HG03066 (cell line): Measurements from ENCODE around the gene SERPINA1.

ENCODE experiments used
- ATAC-seq: cut with Tn5 transposase; IDR thresholded peaks from one replicate; pipeline ENCODE4 v1.9.1; 2021; ENCODE audit warnings: low read depth; ENCODE audit not compliant: unreplicated experiment

Gene SERPINA1

DNA sequence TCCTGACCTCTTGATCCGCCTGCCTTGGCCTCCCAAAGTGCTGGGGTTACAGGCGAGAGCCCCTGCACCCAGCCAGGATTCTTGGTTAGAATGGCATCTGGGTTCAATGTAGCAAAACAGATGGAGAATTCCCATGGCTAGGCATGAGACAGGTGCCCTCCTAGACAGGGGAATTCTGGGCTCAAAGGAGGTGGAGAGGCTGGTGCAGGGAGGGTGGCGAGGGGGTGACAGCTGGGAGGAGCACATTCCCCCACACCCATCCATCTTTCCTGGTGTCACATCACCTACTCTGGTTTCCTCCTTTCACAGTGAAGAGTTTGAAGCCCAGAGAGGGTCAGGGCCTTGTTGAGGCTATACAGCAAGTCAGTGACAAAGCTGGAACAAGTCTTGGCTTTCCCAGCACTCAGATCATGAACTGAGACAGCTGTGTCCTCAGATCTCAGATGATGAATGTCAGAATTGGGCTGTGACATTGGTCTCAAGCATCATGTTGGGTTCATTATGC, 2.8 kb downstream of the SERPINA1 start:
- no peak for ATAC-seq

DNA sequence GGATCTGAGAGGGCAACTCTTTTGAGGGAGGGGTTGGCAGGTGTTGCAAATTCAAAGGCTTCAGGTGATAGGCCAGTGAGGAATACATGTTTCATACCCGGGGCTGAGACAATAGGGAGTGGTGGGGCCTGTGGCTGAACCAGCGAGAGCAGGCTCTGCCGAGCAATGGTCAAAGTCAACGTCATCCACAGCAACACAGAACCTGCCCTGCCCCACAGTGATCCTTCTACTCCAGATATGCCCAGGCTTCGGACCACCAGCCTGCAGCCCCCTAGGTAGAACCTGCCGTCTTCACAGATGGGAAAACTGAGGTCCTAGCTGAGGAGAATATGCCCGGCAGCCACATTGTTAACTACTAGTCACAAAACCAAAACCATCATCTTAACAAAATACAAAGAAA, 4.1 kb downstream of the SERPINA1 start:
- ATAC-seq: no peak

DNA sequence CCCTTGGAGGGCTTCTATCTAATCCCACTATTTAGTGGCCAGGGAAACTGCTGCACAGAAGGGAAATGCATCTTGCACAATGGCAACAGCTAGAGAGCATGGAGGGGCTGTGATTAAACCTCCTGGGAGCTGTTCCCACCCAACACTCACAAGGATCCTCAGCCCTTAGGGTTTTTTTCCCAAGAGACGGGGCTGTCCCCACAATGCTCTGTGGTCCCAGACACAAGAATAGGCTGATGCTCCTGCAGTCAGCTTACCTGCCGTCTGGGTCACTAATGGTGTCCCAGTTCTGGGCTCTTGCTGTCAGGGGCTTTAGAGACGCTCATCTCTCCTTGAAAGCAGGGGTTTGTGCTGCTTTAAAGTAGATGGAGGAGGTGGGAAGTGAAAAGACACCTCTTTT, 4.6 kb downstream of the SERPINA1 start:
- no peak for ATAC-seq

DNA sequence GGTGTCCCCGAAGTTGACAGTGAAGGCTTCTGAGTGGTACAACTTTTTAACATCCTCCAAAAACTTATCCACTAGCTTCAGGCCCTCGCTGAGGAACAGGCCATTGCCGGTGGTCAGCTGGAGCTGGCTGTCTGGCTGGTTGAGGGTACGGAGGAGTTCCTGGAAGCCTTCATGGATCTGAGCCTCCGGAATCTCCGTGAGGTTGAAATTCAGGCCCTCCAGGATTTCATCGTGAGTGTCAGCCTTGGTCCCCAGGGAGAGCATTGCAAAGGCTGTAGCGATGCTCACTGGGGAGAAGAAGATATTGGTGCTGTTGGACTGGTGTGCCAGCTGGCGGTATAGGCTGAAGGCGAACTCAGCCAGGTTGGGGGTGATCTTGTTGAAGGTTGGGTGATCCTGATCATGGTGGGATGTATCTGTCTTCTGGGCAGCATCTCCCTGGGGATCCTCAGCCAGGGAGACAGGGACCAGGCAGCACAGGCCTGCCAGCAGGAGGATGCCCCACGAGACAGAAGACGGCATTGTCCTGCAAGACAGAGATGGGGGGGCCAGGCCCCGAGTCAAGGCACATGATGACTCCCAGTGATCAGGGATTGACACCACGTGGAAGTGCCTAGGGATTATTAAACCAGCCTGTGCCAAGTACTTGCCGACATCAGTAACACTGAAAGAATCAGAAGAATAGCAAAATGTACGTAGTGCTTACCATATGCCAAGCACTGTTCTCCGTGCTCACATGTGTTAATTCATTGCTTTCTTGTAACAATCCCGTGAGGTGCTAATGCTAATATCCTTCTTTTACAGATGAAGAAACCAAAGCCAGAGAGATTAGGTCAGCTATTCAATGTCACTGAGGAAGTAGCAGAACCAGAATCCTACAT, 5.4 kb downstream of the SERPINA1 start:
- ATAC-seq: no peak

DNA sequence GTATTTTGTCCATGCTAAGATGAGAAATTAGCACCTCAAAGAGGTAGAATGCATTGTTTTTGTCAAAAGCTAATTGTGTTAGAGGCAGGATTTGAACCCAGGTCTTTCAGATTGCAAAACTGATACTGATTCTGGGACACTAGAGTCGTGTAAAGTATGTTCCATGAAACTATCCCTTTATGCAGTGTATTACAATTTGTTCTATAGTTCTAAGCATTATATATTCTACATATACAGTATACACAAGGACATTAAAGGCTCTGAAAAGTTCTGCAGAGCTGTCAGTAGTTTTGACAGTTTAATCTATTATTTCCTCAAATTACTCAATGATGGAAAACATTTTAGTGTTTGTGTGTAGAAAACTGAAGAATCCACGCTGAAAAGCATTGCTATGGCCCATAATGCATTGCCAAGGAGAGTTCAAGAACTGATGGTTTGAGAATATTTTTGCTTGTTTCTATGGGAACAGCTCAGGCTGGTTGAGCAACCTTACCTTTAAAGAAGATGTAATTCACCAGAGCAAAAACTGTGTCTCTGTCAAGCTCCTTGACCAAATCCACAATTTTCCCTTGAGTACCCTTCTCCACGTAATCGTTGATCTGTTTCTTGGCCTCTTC, 6.2 kb downstream of the SERPINA1 start:
- no peak for ATAC-seq

DNA sequence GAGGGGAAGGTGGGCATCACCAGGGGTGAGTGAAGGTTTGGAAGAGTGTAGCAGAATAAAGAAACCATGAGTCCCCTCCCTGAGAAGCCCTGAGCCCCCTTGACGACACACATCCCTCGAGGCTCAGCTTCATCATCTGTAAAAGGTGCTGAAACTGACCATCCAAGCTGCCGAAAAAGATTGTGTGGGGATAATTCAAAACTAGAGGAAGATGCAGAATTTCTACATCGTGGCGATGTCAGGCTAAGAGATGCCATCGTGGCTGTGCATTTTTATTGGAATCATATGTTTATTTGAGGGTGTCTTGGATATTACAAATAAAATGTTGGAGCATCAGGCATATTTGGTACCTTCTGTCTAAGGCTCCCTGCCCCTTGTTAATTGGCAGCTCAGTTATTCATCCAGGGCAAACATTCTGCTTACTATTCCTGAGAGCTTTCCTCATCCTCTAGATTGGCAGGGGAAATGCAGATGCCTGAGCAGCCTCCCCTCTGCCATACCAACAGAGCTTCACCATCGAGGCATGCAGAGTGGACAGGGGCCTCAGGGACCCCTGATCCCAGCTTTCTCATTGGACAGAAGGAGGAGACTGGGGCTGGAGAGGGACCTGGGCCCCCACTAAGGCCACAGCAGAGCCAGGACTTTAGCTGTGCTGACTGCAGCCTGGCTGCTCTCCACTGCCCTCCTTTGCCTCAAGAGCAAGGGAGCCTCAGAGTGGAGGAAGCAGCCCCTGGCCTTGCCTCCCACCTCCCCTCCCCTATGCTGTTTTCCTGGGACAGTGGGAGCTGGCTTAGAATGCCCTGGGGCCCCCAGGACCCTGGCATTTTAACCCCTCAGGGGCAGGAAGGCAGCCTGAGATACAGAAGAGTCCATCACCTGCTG, 7.0 kb downstream of the SERPINA1 start:
- no peak for ATAC-seq

DNA sequence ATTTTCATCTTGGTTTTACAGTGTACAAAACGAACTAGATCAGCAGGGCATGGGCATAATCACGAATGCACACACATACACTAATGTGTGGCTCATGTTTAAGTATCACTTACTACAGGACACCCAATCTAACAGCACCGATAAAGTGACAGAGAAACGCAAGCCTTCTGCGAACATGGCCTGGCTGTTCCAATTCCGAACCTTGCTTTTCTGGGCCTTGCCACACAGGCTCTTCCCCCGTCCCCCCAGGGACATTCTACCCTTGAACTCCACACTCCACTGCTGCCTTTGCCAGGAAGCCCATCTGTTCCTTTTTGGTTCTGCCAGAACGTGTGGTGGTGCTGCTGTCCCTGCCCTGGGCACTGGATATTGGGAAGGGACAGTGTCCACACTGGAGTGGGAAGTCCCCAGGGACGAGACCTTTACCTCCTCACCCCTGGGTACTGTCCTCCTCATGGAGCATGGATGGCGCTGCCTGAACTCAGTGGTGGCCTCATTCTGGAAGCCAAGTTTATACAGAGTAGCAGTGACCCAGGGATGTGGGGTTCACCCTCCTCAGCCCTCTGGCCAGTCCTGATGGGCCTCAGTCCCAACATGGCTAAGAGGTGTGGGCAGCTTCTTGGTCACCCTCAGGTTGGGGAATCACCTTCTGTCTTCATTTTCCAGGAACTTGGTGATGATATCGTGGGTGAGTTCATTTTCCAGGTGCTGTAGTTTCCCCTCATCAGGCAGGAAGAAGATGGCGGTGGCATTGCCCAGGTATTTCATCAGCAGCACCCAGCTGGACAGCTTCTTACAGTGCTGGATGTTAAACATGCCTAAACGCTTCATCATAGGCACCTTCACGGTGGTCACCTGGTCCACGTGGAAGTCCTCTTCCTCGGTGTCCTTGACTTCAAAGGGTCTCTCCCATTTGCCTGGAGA, 7.9 kb downstream of the SERPINA1 start:
- no peak for ATAC-seq

DNA sequence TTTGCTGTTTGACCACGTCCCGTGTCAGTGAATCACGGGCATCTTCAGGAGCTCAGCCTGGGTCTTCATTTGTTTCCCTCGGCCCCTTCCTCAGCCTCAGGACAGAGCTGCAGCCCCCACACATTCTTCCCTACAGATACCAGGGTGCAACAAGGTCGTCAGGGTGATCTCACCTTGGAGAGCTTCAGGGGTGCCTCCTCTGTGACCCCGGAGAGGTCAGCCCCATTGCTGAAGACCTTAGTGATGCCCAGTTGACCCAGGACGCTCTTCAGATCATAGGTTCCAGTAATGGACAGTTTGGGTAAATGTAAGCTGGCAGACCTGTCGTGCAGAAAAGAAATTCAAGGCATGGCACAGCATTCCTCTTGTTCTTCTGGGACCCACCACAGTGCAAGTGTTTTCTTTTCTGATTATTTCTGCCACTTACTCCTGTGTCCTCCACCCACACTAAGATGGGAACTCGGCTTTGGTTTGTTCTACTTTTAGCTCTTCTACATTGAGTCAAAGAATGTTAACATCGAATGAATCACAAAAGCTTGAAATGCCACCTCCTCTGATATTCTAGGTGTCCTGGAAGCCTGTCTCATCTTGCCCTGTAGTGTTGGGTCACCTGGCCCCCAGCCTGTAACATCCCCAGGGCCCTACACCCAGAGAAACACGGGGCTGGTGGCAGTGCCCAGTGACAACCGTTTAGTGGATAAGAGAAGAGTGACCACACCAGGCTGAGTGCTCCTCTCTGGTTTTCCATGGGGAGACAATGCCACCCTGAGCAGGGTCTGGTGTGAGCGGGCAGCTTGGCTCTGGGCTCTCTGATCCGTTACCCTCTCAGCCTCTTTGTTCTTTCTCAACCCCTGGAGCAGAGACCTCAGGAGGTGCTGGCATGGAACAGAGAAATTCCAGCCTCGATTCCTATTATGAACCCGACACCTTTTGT, 8.8 kb downstream of the SERPINA1 start:
- ATAC-seq: no peak

DNA sequence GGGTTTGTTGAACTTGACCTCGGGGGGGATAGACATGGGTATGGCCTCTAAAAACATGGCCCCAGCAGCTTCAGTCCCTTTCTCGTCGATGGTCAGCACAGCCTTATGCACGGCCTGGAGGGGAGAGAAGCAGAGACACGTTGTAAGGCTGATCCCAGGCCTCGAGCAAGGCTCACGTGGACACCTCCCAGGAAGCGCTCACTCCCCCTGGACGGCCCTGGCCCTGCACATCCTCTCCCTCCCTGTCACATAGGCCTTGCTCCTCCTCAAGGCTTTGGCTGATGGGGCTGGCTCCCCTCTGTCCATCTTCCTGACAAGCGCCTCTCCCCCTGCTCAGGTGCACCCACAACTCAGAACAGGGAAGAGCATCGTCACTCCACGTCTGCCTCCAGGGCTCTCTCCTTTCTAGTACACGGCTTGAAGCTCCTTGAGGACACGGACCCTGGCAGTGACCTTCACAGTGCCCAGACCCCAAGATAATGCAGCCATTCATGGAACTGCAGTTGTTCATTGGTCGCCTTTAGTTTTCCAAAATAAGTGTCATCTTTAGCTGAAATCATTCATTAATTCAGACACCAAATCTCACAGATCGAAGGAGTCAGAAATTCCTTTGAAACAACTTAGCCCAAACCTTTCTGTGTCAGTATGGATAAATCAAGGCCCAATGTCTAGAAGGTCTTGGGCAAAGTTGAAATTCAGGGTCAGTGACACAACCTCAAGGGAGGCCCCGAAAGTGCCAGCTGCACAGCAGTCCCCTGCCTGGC, 9.7 kb downstream of the SERPINA1 start:
- no peak for ATAC-seq

DNA sequence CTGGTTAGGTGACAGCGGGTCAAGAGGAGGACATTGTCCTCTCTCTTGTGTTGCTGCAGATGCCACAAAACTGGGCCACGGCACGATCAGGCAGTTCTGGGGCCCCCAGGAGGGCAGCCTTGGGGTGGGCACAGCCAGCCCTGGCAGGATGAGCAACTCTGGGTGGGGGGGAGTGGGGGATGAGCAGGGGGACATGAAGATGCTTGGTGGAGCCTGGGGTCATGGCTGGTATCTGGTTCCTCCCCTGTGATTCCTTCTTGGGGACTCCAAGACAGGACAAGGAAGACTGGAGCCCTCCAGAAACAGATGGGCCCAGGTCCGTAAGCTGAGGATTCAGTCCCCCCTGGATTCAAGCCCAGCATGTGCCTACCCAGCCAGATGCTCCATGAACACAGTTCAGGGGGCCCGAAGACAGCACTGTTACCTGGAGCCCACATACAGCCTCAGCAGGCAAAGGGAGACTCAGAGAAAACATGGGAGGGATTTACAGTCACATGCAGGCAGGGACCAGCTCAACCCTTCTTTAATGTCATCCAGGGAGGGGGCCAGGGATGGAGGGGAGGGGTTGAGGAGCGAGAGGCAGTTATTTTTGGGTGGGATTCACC, 10.4 kb downstream of the SERPINA1 start:
- no peak for ATAC-seq

DNA sequence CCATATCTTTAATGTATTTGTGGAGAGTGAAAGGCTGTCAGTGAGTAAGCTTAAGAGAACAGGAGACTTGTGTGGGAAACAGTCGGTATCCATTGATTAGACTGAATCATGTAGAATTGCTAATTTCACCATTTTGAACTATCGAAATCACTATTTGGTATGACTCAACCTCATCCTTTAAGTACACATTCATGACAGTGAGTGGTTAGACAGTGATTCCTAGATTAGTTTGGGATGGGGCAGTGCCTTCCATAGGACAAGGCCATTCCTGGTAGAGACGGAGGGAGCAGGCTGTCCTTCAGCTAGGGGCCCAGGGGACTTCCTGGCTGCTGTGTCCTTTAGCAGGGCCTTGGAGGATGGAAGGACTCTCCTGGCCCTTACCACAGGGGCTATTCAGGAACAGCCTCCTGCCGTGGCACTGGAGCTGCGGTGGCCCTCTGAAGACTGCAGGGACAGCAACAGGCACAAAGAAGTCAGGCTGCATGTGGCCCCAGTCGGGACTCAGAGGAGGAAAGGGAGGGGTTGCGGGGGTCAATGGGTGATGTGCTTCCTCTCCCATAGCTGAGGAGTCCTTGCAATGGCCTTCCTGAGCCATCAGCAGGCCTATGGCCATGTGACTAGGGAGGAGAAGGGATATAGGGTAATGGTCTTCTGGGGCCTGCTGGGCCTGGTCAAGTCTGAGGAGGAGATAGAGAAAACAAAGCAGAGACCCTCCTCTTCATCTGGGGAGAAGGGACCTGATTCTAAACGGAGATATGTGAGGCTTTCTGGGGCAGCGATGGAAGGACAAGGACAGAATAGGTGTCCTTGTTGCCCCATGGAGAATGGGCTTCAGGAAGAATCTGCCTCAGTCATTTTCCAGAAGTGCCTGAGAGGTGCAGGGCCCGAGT, 11.2 kb downstream of the SERPINA1 start:
- no peak for ATAC-seq

DNA sequence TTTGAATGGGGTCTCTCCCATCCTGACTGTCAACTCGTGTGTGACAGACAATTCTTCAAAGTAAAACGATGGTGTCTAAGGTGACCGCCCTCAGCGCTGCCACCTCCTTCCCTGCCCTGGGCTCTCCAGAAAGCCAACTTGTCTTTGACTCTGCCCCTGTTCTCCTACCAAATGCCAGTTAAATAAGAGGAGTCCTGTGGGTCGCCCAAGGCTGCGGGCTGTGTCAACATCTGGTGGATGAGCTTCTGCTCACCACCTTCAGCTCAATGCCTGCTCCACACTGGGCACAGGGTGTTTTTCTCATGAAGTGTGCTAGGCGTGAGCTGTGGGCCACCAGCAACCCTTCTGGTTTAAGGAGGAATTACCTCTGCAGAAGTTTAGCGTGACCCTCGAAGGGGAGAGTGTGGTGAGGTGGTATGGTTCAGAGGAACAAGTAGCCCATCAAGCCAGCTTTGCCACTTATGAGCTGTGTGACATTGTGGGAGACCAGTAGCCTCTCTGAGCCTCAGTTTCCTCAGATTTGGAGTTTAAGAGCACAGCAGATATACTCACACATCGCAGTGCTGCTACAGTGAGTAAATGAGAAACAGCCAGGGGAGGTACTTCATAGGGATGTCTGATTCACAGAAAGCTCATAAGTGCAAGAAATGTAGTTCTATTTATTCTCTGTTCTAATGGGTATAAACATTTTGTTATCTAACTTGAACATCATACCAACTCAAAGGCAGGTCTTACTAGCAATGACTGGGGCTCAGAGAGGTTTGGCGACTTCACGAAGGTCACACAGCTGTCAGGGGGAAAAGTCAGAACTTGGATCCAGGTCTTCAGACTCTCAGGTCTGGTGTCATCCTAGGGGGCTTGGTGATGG, 12.1 kb downstream of the SERPINA1 start:
- no peak for ATAC-seq

DNA sequence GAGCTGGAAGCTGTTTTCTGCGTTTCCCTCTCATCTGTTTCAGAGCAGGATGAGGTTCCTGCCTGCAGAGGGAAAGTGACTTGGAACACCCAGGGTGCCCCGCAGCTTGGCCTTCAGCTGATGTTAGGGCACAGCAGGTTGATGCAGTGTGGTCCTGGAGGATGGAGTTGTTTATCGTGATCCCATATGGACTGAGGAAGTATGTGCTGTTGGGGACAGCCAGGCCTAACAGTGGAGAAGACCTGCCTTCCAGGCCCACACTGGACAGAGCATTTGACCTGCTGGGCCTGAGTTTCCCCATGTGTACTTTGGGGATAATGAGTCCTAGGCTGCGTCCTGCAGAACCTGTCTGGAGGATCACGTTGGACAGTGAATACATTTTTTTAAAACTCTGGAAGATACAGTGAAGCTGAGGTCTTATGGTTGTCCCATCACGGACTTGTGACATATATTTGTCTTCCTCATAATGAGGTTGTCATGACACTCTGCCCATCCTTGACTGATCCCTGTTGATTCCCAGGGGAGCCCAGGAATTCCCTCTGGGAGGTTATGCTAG, 12.8 kb downstream of the SERPINA1 start:
- no peak for ATAC-seq

DNA sequence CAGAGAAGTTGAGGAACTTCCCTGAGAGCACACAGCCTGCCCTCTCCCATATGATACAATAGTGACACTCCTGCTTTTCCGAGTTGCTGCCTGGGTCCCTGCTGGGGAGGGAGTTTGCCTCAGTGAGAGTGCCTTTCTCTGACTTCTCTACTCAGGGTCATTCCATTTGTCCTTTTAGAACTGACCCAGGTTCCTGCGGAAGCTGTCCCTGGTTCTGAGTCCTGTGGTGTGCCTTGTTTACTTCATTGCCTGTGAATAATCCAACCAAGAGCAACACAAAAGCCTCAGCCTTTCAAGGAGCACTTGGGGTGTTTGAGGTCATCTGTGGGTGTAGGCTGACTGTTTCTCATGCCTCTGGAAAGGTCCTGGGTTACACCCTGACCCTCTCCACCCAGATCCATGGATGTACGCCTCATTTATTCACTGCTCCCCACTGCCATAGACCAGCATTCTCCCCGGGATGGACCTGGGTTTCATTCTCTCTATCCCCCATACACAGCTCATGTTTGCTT, 13.6 kb downstream of the SERPINA1 start:
- no peak for ATAC-seq

DNA sequence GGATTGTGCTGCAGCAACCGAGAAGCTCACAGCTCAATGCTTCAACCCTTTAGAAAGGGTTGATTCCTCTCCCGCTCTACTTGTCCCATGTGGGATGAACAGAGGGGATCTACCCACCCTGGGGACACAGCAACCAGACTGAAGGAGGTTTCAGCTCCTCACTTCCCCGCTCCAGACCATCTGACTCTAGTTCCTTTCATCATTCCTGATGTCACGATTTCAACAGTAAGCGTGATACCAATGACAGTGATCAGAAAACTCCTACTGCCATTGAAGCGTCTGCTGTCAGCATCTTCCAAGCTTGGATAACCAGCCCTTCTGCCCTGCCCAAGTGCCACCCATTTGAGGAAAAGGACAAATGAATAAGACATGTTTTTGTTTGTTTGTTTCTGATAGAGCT, 14.3 kb downstream of the SERPINA1 start:
- ATAC-seq: no peak
